ENCODE results near the gene YIPF3. TPM values are rescaled to one million over a fixed set of nuclear protein-coding genes. Genes with fewer than 3 reads are reported as not detected.
A peak's percentile ranks its signal among the peaks of the same experiment; 100 is the strongest.

Gene YIPF3
- total and polyA plus RNA-seq, 5 donors = 70.3 to 95.0 (median 73.0) TPM

DNA sequence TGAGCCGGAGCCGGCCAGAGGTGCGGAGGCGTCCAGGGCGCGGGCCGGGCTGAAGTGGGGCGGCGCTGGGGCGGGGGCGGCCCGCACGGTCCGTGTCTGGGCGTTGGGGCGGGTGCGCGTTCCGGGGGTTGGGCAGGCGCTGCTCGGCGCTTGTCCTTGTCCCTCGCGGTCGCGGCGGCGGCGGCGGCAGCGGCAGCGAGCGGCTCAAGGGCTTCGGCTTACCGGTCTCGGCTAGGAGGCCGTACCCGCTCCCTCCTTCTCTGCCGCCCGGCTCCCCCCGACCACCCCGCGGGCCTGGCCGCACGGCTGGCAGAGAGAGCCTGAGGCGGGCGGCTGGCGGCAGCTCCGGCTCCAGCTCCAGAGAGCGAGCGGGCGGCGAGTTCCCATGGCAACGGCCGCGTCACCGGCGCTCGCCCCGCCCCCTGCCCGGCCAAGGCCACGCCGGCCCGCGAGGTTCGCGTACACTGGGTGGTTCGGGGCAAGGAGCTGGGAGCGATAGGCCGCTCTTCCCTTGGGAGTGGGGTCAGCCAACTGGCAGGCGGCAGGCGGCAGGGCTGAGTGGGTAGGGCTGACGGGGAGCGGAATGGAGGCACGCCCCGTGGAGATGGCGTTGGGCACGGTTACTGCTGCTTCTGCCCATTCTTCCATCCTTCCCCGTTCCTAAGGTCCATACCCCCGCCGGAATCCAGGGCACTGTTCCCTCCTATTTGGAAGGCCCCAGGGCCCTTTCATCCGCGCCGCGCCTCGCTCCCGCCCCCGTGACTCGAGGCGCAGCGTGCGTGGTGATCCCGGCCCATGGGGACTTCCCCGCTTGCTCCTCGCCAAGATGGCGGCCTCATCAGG lies 6.5 kb downstream of the YIPF3 start, which contains the start of gene LRRC73:
LRRC73 (minus strand) TSS at position 363 of the 843 bp plus-strand sequence. CDS start 561 bp downstream, outside the sequence.
- ATAC-seq (peak; percentile 88 to 89), DNase-seq (peak; percentile 94 to 98 (median 98))
- Histone ChIP-seq H3K27me3 (ENCODE audit: control insufficient read depth, insufficient read depth) (no peaks in the 10 kb centered on the region), H3K4me1 (ENCODE audit: control insufficient read depth, insufficient read depth, low read length) (peaks cover 18% of the 10 kb centered on the region), H3K27ac (ENCODE audit: low read length) (peak within 1 kb of the TSS; percentile 8), H3K4me3 (ENCODE audit: low read length) (peak within 1 kb of the TSS; percentile 66), H3K9me3 (ENCODE audit: control insufficient read depth, low read length) (no peaks in the 10 kb centered on the region)
- intact Hi-C loops (cut with DNase I) = loop anchor here (5.0 to 10.0 kb wide), 6 partner anchors 53 to 245 kb away; partner anchors contain the start of gene DLK2 (in 1 of the 4)
- 5% methylated on average over 96 of the region's 96 CpGs for WGBS

GRCh38 chr6:43509142-43509983 lies 7.4 kb downstream of the YIPF3 start:
- ATAC-seq = peak in 1 of 2 donors; percentile 0
- no peak overlapping the region for H3K27ac ChIP-seq (ENCODE audit: low read length)

GRCh38 chr6:43508481-43509141 lies 8.1 kb downstream of the YIPF3 start:
- H3K27ac ChIP-seq (ENCODE audit: low read length) = no peak overlapping the region
- intact Hi-C loops (cut with DNase I) = loop anchor here (5.0 to 10.0 kb wide), 6 partner anchors 51 to 244 kb away; partner anchors contain the start of gene DLK2 (in 1 of the 4)
- H3K27me3 ChIP-seq (ENCODE audit: control insufficient read depth, insufficient read depth) = no peaks in the 10 kb centered on the region
- 65% methylated on average over 8 of the region's 8 CpGs for WGBS
- no peaks in the 10 kb centered on the region for H3K9me3 ChIP-seq (ENCODE audit: control insufficient read depth, low read length)
- H3K4me1 ChIP-seq (ENCODE audit: control insufficient read depth, insufficient read depth, low read length) = peaks cover 18% of the 10 kb centered on the region
- DNase-seq = no peak
- no peak for ATAC-seq
- no peak overlapping the region for H3K4me3 ChIP-seq (ENCODE audit: low read length)

More at GRCh38 chr6:43509142-43509983, 7.4 kb downstream of the YIPF3 start:
- peak overlapping the region; percentile 66 for H3K4me3 ChIP-seq (ENCODE audit: low read length)
- WGBS = 9% methylated on average over 69 of the region's 69 CpGs
- no peaks in the 10 kb centered on the region for H3K27me3 ChIP-seq (ENCODE audit: control insufficient read depth, insufficient read depth)
- peak; percentile 39 to 72 (median 66) for DNase-seq
- intact Hi-C loops (cut with DNase I) = loop anchor here (5.0 to 10.0 kb wide), 6 partner anchors 52 to 245 kb away; partner anchors contain the start of gene DLK2 (in 1 of the 4)
- peaks cover 18% of the 10 kb centered on the region for H3K4me1 ChIP-seq (ENCODE audit: control insufficient read depth, insufficient read depth, low read length)
- no peaks in the 10 kb centered on the region for H3K9me3 ChIP-seq (ENCODE audit: control insufficient read depth, low read length)

GRCh38 chr6:43506667-43507471 lies 9.9 kb downstream of the YIPF3 start:
- peaks cover 11% of the 10 kb centered on the region for H3K4me1 ChIP-seq (ENCODE audit: control insufficient read depth, insufficient read depth, low read length)
- 21% methylated on average over 14 of the region's 14 CpGs for WGBS
- H3K27ac ChIP-seq (ENCODE audit: low read length) = no peak overlapping the region
- intact Hi-C loops (cut with DNase I) = loop anchor here (2.0 to 10.0 kb wide), 7 partner anchors 50 to 242 kb away; partner anchors contain the start of gene DLK2 (in 3 of the 4)
- ATAC-seq = peak; percentile 37 to 46
- no peak overlapping the region for H3K4me3 ChIP-seq (ENCODE audit: low read length)
- DNase-seq = peak; percentile 65 to 88 (median 86)
- no peaks in the 10 kb centered on the region for H3K27me3 ChIP-seq (ENCODE audit: control insufficient read depth, insufficient read depth)
- H3K9me3 ChIP-seq (ENCODE audit: control insufficient read depth, low read length) = no peaks in the 10 kb centered on the region

GRCh38 chr6:43506171-43506570 lies 10.6 kb downstream of the YIPF3 start:
- DNase-seq (no peak), ATAC-seq (no peak)
- Histone ChIP-seq H3K27me3 (ENCODE audit: control insufficient read depth, insufficient read depth) (no peaks in the 10 kb centered on the region), H3K4me1 (ENCODE audit: control insufficient read depth, insufficient read depth, low read length) (peaks cover 10% of the 10 kb centered on the region), H3K4me3 (ENCODE audit: low read length) (no peak overlapping the region), H3K9me3 (ENCODE audit: control insufficient read depth, low read length) (no peaks in the 10 kb centered on the region), H3K27ac (ENCODE audit: low read length) (no peak overlapping the region)
- 81% methylated on average over 3 of the region's 3 CpGs for WGBS
- intact Hi-C loops (cut with DNase I) = loop anchor here (2.0 to 10.0 kb wide), 7 partner anchors 49 to 241 kb away; partner anchors contain the start of gene DLK2 (in 3 of the 4)

GRCh38 chr6:43505718-43506117 lies 11.0 kb downstream of the YIPF3 start:
- no peak for ATAC-seq
- H3K4me3 ChIP-seq (ENCODE audit: low read length) = no peak overlapping the region
- H3K27me3 ChIP-seq (ENCODE audit: control insufficient read depth, insufficient read depth) = no peaks in the 10 kb centered on the region
- DNase-seq = no peak
- peaks cover 9% of the 10 kb centered on the region for H3K4me1 ChIP-seq (ENCODE audit: control insufficient read depth, insufficient read depth, low read length)
- 71% methylated on average over 6 of the region's 6 CpGs for WGBS
- no peak overlapping the region for H3K27ac ChIP-seq (ENCODE audit: low read length)
- intact Hi-C loops (cut with DNase I) = loop anchor here (2.0 to 10.0 kb wide), 7 partner anchors 48 to 241 kb away; partner anchors contain the start of gene DLK2 (in 3 of the 4)
- H3K9me3 ChIP-seq (ENCODE audit: control insufficient read depth, low read length) = no peaks in the 10 kb centered on the region

GRCh38 chr6:43504756-43505593 lies 11.8 kb downstream of the YIPF3 start:
- H3K4me3 ChIP-seq (ENCODE audit: low read length) = no peak overlapping the region
- intact Hi-C loops (cut with DNase I) = loop anchor here (5.0 to 10.0 kb wide), 6 partner anchors 48 to 240 kb away; partner anchors contain the start of gene DLK2 (in 2 of the 4)
- 93% methylated on average over 26 of the region's 26 CpGs for WGBS
- no peaks in the 10 kb centered on the region for H3K27me3 ChIP-seq (ENCODE audit: control insufficient read depth, insufficient read depth)
- no peak for DNase-seq
- H3K9me3 ChIP-seq (ENCODE audit: control insufficient read depth, low read length) = no peaks in the 10 kb centered on the region
- no peak overlapping the region for H3K27ac ChIP-seq (ENCODE audit: low read length)
- ATAC-seq = no peak
- H3K4me1 ChIP-seq (ENCODE audit: control insufficient read depth, insufficient read depth, low read length) = peaks cover 10% of the 10 kb centered on the region

GRCh38 chr6:43503443-43503842 lies 13.3 kb downstream of the YIPF3 start:
- no peak overlapping the region for H3K27ac ChIP-seq (ENCODE audit: low read length)
- H3K4me3 ChIP-seq (ENCODE audit: low read length) = no peak overlapping the region
- intact Hi-C loops (cut with DNase I) = loop anchor here in 2 of 4 donors (5.0 to 10.0 kb wide), 4 partner anchors 46 to 239 kb away; partner anchors contain the start of gene DLK2 (in 1 of the 2)
- H3K4me1 ChIP-seq (ENCODE audit: control insufficient read depth, insufficient read depth, low read length) = peaks cover 11% of the 10 kb centered on the region
- no peaks in the 10 kb centered on the region for H3K9me3 ChIP-seq (ENCODE audit: control insufficient read depth, low read length)
- no peaks in the 10 kb centered on the region for H3K27me3 ChIP-seq (ENCODE audit: control insufficient read depth, insufficient read depth)
- ATAC-seq = no peak
- DNase-seq = no peak
- 90% methylated on average over 8 of the region's 8 CpGs for WGBS

DNA sequence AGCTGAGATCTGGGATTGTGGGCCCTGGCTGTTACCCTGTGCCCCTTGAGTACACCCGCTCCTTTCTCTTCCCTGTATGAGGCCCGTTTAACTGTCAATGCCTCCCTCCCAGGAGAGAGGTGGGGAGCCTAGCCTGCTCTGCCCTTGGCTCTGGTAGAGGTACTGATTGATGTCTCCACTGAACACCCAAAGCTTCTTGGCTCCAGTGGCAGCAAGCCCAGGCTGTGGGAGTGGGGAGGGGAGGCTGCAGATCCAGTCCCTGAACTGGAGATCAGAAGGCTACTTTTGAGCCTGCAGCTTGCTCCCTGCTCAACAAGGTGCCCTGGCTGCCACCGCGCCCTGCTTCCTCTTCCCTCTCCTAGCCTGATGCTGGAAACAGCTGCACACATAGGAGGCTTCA lies 14.1 kb downstream of the YIPF3 start:
- ATAC-seq (no peak), DNase-seq (peak in 1 of 3 donors; percentile 63)
- no peak overlapping the region for H3K4me3 ChIP-seq (ENCODE audit: low read length)
- H3K27ac ChIP-seq (ENCODE audit: low read length) = no peak overlapping the region
- H3K9me3 ChIP-seq (ENCODE audit: control insufficient read depth, low read length) = no peaks in the 10 kb centered on the region
- H3K4me1 ChIP-seq (ENCODE audit: control insufficient read depth, insufficient read depth, low read length) = peaks cover 11% of the 10 kb centered on the region
- H3K27me3 ChIP-seq (ENCODE audit: control insufficient read depth, insufficient read depth) = no peaks in the 10 kb centered on the region
- 78% methylated on average over 4 of the region's 4 CpGs for WGBS
- intact Hi-C loops (cut with DNase I) = loop anchor here in 2 of 4 donors (5.0 to 10.0 kb wide), 4 partner anchors 45 to 238 kb away; partner anchors contain the start of gene DLK2 (in 1 of the 2)

Data from right cardiac atrium (tissue), 5 donors.